NCI-H146 (cell line): ENCODE measurements around the gene TPRX2.
"Not testable (repeated sequence)": the region's sequence is repeated elsewhere in the genome, so short reads cannot be mapped to it uniquely, and the experiment has no call there.

Experiments used
- DNase-seq: peaks from one replicate; lab custom pipeline; 2025; lab: John Stamatoyannopoulos, UW

Gene TPRX2

GRCh38 chr19:47861630-47862029 lies 2.6 kb downstream of the TPRX2 start:
- DNase-seq: no peak

DNA sequence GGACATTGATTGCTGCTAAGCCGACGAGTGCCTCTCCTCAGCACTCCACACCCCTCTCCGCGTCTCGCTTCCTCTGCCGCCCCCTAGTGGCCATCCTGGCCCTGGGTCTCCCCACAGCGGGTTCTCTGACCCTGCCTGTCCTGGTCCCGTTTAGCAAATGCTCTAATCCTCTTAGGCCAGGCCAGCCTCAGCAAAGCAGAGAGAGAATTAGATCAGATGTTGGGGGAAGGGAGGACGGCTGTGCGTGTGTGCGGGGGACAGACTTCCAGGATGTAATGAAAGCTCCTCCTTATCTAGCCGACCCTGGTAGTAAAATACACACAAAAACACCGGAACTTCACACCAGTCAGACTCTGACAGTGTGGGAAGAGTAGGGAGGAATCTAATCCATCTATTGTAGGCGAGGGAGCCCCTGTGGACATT lies 4.5 kb downstream of the TPRX2 start:
- peak; percentile 67 for DNase-seq

DNA sequence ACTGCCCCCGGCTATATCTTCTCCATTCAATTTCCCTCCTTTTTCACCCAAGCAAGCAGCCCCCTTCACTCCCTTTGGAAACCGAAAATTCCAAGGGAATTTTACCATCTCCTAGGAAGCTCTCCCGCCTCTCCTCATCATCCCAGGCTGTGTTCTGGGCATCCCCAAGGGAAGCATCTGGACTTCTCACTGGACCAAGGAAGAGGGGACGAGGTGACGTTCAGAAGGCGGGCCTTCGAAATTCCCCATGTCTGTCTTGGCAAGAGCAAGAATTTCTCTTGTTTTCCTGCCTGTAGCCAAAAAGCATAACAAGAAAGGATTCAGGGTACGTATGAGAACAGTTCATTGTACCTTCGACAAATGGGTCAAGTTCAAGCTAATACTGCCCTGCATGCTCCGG lies 6.1 kb downstream of the TPRX2 start:
- no peak for DNase-seq

DNA sequence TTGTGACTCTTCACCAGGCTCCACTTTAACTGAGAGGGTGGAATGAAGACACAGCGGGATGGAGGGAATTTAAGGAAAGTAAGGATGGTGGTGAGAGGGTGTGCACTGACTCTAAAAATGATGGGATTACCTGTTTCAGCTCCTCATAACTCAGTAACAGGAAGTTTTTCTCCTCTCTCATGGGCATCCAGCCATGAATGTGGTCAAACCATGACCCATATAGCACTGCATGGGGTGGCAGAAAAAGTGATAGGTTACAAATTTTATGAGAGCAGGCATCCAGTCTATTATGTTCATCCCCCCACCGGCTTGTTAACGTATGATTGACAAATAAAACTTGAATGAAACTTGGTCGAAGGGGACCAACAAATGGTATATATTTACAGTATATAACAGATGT lies 19.9 kb downstream of the TPRX2 start:
- no peak for DNase-seq

GRCh38 chr19:47879385-47879784 lies 20.4 kb downstream of the TPRX2 start:
- not testable (repeated sequence) for DNase-seq

DNA sequence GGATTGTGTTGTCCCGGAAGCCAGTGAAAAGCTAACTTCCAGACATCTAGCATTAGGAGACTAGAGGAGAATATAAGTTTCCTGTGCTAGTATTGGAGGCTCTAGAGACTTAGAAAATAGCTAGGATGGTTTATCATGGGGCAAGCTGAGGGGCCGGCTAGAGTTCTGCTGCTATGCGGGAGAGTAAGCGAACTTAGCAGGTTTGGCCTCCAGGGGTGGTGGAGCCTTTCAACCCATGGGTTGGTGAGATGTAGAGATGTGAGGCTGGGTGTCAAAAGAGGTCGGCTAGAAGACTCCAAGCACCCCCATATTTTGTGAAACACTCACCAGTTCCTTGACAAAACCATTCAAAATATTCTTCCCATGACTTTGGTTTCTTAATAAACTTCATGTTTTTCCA lies 22.7 kb downstream of the TPRX2 start:
- no peak for DNase-seq

DNA sequence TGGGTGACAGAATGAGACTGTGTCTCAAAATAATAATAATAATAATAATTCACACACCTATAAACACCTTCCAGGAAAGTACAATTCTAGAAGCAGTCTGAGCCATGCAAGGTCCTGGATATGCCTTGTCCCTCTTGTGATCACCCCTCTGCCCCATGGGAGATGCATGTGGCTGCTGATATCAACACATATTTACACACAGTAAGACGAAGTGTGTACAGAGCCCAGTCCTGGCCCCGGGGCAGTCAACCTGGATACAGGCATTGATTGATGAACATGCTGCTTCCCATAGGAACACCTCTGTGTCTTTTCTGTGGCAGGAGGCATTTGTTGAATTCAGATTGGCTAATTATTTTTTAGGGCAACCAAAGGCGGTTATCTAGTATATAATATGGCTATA lies 23.9 kb downstream of the TPRX2 start:
- no peak for DNase-seq

DNA sequence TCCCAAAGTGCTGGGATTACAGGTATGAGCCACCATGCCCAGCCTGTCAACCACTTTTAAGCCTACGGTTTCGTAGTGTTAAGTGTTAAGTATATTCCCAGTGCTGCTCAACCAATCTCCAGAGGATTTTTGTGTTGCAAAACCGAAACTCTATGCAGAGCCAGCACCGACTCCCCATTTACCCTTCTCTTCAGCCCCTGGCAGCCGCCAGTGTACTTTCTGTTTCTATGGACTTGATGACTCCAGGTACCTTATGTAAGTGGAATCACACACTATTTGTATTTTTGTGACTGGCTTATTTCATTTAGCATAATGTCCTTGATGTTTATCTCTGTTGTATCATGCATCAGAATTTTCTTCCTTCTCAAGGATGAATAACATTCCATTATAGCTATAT lies 26.0 kb downstream of the TPRX2 start:
- no peak for DNase-seq

DNA sequence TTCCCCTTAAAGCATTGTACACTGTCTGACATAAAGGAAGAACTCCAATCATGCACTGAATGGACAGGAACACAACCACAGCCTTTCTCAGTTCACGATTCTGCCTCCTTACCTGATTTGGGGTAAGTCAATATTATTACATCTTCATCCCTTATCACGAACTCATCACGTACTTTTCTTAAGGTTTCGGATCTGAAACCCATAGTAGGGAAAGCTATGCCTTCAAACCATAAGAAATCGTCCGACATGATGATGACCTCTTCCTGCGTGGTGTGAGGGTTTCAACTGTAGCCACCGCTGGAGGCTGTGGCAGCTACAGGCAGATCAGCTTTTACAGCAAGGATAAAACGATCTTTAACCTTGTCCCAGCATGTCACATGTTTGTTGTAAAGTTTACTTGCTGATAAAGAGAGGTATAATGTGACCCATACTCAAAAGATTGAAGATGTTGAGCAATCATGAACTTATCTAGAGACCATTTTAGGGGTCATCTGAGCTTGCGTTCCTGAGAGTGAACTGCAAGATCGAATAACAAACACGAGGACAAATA lies 27.1 kb downstream of the TPRX2 start, which contains the start of gene SULT2A1:
Gene SULT2A1, minus strand, starts transcription at position 306 of the 550 bp plus-strand sequence. Its CDS starts 58 bp downstream, at position 248.
- DNase-seq: no peak

- DNase-seq: no peak
Observed at GRCh38 chr19:47890865-47891621, 32.0 kb downstream of the TPRX2 start.

- no peak for DNase-seq
Observed at GRCh38 chr19:47891622-47891922, 32.5 kb downstream of the TPRX2 start.

DNA sequence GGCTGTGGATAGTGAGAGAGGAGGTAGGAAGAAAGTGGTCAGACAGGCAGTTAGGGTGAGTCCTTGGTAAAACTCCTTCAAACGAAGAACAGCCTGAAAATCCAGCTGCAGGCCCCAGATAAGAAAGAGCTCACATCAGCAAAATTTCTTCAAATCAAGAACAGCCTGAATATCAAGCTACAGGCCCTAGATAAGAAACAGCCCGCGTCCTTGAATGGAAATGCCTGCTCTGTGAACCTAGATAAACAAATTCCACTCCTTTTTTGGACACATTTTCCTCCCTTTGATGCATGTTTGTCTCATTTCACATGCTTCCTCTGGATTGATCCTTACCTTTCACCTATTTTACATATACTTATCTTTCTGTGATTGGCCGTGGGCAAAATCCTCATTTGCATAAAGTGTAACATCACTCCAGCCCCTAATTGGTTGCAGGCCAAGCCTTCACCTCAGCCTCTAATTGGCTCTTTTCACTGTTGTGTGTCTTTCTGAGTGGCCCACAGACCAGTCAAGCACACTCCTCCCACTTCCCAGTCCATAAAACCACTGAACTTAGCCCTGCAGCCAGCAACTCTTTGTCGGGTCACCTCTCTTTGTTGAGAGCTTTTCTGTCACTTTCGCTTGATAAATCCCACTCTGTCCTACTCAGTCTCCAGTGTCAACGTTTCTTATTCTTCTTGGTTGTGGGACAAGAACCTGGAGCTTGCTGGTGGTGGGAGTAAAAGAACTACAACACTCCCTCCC lies 33.1 kb downstream of the TPRX2 start:
- DNase-seq: no peak

GRCh38 chr19:47895165-47895782 lies 36.2 kb downstream of the TPRX2 start:
- DNase-seq: no peak

DNA sequence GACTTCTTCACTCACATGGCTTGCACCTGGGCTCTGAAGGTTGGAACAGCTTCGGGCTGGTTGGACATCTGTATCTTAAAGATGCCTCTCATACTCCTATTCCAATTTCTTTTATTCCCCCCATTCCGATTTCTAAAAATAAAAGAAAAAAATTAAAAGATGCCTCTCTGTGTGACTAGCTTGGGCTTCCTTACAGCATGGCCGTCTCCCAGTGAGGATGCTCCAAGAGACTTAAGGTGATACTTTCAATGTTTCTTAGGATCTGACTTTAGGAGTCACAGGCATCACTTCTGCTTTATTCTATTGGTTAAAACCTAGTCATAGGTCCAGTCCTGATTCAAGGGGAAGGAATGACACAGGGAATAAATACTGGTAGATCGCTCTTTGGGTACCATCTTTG lies 37.0 kb downstream of the TPRX2 start:
- no peak for DNase-seq

- DNase-seq: no peak
Observed at GRCh38 chr19:47896773-47897172, 37.7 kb downstream of the TPRX2 start.

DNA sequence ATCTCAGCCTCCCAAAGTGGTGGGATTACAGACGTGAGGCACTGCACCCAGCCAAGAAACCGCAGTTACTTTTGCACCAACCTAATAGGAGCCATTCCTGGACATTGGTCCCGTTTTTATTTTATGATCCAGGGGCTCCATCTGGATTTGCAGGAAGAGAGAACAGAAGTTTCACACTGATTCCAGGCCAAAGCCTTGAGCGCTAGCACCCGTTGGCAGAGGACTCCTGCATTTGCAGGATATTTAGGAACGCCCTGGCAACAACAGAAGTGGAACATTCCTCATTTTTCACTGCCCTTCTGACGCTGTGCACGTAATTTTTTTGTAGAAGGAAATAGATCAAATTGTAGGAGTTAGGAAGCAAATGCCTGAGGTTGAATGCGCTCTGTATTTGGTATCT lies 38.8 kb downstream of the TPRX2 start:
- DNase-seq: no peak

DNA sequence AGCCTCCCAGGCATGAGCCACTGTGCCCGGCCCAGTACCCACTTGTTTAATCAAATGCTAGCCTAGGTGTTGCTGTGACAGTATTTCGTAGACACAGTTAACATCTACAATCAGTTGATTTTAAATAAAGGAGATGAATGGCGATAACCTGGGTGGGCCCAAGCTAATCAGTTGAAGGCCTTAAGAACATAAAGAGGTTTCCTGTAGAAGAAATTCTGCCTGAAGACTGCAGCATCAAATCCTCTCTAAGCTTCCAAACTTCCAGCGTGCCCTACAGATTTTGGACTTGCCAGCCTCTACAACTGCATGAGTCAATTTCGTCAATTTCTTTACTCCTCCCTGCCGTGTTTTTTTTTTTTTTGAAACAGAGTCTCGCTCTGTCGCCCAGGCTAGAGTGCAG lies 40.3 kb downstream of the TPRX2 start:
- no peak for DNase-seq

DNA sequence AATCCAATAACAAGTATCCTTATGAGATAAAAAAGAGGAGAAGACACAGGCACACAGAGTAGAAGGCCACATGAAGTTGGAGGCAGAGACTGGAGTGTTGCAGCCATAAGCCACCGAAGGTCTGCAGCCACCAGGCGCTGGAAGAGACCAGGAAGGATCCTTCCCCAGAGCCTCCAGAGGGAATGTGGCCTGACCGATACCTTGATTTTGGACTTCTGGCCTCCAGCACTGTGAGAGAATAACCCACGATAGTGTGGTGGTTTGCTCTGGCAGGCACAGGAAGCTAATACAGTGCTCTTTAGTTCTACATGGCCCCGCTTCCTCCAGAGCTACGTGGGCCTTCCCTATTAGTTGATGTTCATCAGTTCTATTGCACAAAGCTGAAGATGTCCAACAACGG lies 42.3 kb downstream of the TPRX2 start:
- DNase-seq: no peak

DNA sequence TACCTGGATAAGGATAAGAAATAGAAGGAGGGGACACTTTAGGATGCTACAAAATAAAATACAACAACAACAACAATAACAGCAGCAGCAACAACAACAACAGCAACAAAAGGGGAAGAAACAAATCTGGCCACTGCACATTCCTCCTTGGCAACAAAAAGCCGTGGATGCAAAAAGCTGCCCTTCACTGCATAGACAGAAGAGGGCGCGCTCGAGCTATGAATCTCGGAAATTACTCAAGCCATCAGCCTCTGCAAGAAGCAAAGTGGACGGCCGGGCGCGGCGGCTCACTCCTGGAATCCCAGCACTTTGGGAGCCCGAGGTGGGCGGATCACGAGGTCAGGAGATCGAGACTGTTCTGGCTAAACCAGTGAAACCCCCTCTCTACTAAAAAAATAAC lies 50.3 kb downstream of the TPRX2 start:
- not testable (repeated sequence) for DNase-seq

DNA sequence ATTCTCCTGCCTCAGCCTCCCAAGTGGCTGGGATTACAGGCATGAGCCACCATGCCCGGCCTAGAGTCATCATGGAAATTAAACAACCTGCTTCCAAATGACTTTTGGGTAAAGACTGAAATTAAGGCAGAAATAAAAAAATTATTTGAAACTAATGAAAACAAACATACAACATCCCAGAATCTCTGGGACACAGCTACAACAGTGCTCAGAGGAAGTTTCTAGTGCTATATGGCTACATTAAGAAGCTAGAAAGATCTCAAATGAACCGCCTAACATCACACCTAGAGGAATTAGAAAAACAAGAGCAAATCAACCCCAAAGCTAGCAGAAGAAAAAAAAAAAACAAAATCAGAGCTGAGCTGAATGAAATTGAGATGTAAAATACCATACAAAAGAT lies 51.2 kb downstream of the TPRX2 start:
- DNase-seq: not testable (repeated sequence)
